ENCODE data around the gene CHST11. TPM values are rescaled to one million over a fixed set of nuclear protein-coding genes. Genes with fewer than 3 reads are reported as not detected.

CHST11 gene
- total RNA-seq, 1 experiment from 2014 or later: 6.7 TPM

GRCh38 chr12:104685366-104685765 lies 228.6 kb downstream of the CHST11 start:
- WGBS (ENCODE audit: extremely low coverage, insufficient read length, low lambda C conversion rate): no CpG with 5 or more reads among the region's 2 CpGs

More at GRCh38 chr12:104685366-104685765, 228.6 kb downstream of the CHST11 start:
- H2AFZ ChIP-seq (ENCODE audit: low read length): no peak overlapping the region
- H2BK15ac ChIP-seq (ENCODE audit: low read depth, low read length): no peak overlapping the region
- no peak overlapping the region for H2BK12ac ChIP-seq (ENCODE audit: insufficient read length, low read depth, low read length)
- no peak overlapping the region for H3K18ac ChIP-seq (ENCODE audit: insufficient read length, low read depth, low read length)
- no peak overlapping the region for H4K91ac ChIP-seq (ENCODE audit: insufficient read length, low read depth, low read length)
- H3K14ac ChIP-seq (ENCODE audit: insufficient read depth, low read length): no peak overlapping the region
- Mint-ChIP-seq H3K4me1 (no peaks in the 10 kb centered on the region), H3K4me3 (no peak overlapping the region), H3K27ac (no peak overlapping the region), H3K9me3 (no peaks in the 10 kb centered on the region), H3K27me3 (ENCODE audit: low read depth) (no peaks in the 10 kb centered on the region), H3K36me3 (ENCODE audit: insufficient read depth in 1 of 3, low read depth in 3 of 3) (no peaks in the 10 kb centered on the region)
- no peaks in the 10 kb centered on the region for H4K20me1 ChIP-seq (ENCODE audit: control insufficient read depth, insufficient read depth, insufficient read length)
- H3K9ac ChIP-seq (ENCODE audit: extremely low read depth, insufficient read length, low read length): no peak overlapping the region
- no peaks in the 10 kb centered on the region for H3K79me2 ChIP-seq (ENCODE audit: insufficient read depth, low read length)
- peaks cover 2% of the 10 kb centered on the region for H3K79me1 ChIP-seq (ENCODE audit: insufficient read depth, low read depth, low read length, poor library complexity, severe bottlenecking)
- no peak overlapping the region for H3K27ac ChIP-seq (ENCODE audit: insufficient read length, low read depth, low read length)
- H3K27me3 ChIP-seq (ENCODE audit: insufficient read depth, low read length): no peaks in the 10 kb centered on the region
- H3K4me1 ChIP-seq (ENCODE audit: insufficient read depth, low read length): no peaks in the 10 kb centered on the region
- H2BK5ac ChIP-seq (ENCODE audit: insufficient read length, low read length): no peak overlapping the region
- no peak overlapping the region for H2BK20ac ChIP-seq (ENCODE audit: low read depth, low read length, poor library complexity, severe bottlenecking)
- no peaks in the 10 kb centered on the region for H3K23me2 ChIP-seq (ENCODE audit: insufficient read length, low read depth, low read length, poor library complexity, severe bottlenecking)
- no peak overlapping the region for H4K8ac ChIP-seq (replicated peaks; ENCODE audit: insufficient read length, low read depth, low read length)
- H3K4me2 ChIP-seq (ENCODE audit: insufficient read depth, insufficient read length, low read length): no peak overlapping the region
- H3K9me3 ChIP-seq (ENCODE audit: control insufficient read depth, low read depth, low read length): no peaks in the 10 kb centered on the region
- no peak overlapping the region for H2BK120ac ChIP-seq (ENCODE audit: low read depth, low read length, poor library complexity, severe bottlenecking)
- no peak overlapping the region for H3T11ph ChIP-seq (ENCODE audit: low read length)
- TF ChIP-seq CTCF (conservative IDR thresholded peaks at IDR 0.05): no peak
- H4K5ac ChIP-seq (ENCODE audit: insufficient read length, low read depth, low read length): no peak overlapping the region
- H3K56ac ChIP-seq (ENCODE audit: insufficient read length, low read depth, low read length): no peak overlapping the region
- no peak overlapping the region for H2AK5ac ChIP-seq (ENCODE audit: insufficient read length, low read length)
- no peak overlapping the region for H3K23ac ChIP-seq (ENCODE audit: insufficient read length, low read depth, low read length)
- no peak for DNase-seq
- H3K4ac ChIP-seq (ENCODE audit: low read depth, low read length): no peak overlapping the region
